Measurements from ENCODE around the gene BLID.

The BLID gene

DNA sequence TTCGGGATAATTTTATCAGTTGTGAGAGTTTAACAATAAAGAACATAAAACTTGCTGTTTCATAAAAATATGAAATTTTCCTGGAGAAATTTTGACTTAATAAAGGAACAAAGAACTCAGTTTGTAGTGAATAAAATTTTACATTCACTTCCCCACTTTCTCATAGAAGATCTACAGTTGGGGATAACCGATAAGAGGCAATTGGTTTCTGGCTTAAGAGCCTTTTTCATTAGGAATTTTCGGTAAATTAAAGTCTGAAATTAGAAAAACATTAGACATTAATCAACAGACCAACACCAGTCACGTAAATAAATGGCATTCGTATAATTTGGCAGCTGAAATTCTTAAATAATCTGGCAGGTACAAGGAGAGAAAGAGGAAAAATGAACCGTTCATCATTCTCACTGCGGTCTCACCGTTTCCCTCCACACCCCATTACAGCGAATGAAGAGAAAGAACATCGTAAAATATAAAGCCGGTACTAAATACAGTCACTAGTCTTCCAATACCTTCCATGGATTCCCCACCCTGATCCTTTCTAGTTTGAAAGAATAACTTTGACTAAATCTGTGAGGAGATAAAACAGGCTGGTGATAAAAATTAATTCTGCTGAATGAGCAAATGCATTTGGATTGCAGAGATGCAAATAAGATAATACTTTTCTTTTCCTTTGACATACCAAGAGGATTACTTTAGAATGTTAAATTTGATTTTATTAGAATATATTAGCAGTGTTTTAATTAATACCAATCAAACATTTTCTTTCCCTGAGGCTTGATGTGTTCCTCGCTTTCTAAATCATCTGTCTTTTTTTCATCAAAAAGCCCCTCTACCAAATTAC lies 19.5 kb downstream of the BLID start:
- H3K4me3 ChIP-seq (ENCODE audit: low read depth, low read length), result peak overlapping the region; percentile 76
- TF ChIP-seq, protein P1, sequence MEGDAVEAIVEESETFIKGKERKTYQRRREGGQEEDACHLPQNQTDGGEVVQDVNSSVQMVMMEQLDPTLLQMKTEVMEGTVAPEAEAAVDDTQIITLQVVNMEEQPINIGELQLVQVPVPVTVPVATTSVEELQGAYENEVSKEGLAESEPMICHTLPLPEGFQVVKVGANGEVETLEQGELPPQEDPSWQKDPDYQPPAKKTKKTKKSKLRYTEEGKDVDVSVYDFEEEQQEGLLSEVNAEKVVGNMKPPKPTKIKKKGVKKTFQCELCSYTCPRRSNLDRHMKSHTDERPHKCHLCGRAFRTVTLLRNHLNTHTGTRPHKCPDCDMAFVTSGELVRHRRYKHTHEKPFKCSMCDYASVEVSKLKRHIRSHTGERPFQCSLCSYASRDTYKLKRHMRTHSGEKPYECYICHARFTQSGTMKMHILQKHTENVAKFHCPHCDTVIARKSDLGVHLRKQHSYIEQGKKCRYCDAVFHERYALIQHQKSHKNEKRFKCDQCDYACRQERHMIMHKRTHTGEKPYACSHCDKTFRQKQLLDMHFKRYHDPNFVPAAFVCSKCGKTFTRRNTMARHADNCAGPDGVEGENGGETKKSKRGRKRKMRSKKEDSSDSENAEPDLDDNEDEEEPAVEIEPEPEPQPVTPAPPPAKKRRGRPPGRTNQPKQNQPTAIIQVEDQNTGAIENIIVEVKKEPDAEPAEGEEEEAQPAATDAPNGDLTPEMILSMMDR (conservative IDR thresholded peaks at IDR 0.05; ENCODE audit: low read depth, low read length), result no peak
- no peak for DNase-seq (ENCODE audit: low read depth)

DNA sequence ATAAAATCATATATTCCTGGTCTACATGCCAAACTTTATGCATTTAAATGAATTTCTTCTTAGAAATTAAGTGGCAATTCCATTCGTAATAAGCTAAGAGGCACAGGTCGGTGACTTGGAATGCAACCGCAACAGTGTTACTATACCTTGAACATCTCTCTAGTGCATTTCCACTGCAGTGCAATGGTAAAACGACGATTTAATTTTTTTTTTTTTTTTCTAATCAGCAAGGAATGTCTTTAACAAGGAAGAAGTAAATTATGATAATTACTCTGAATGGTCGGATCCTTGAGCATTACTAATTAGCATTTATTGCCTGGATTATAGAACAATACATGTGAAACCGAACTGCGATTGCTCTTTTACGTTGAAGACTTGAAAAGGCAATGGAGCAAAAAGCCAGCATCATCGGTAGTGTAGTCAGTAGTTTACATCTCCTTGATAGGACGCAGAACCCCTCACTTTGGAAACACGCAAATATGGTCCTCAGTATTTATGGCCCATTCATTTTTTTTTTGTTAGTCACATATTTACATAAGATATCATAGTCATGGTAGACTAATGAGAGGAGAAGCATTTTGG lies 20.2 kb downstream of the BLID start:
- peak overlapping the region; percentile 76 for H3K4me3 ChIP-seq (ENCODE audit: low read depth, low read length)
- TF ChIP-seq, protein P1 (conservative IDR thresholded peaks at IDR 0.05; ENCODE audit: low read depth, low read length), result no peak
- peak; percentile 76 for DNase-seq (ENCODE audit: low read depth)

DNA sequence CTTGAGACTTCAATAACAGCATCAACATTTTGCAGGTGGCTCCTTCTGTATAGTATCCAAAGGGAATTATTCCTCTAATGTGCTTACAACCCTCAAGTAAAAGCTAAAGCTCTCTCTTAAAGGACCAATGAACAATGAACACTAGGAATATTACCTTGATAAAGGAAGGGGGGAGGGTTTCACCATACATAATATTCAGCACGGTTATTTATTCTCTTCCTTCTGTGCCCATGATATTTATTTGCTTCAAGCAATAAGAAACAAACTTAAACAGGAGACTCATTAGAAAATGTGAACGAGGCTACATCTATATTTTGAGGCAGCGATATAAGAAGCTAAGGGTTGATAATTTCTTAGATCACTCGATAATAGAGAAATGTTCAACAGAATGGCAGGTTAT lies 21.2 kb downstream of the BLID start:
- H3K4me3 ChIP-seq (ENCODE audit: low read depth, low read length), result peak overlapping the region; percentile 20
- TF ChIP-seq, protein P1 (conservative IDR thresholded peaks at IDR 0.05; ENCODE audit: low read depth, low read length), result no peak
- no peak for DNase-seq (ENCODE audit: low read depth)

DNA sequence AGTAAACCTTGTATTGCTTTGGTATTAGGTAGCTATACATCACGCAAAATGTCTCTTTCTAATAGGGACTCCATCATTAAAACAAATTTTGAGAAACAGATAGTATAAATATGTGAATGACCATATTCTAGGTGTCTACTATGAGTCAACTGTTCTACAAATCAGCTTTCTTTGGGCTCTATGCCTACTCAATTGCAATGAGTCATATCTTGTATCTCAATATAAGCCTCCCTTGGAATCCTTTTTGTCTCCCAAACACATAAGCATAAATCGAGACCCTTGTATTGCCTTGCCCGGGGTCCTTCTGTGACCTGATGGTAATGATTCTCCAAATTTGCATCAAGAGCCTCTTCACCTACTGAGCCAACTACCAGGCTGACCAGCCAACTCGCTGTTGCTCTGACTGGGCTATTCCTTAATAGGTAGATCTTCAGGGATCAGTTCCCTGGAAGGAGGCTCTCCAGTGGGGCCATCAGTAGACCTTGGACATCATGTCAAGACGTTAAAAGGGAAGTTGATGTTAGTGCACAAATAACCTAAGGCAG lies 22.2 kb downstream of the BLID start:
- TF ChIP-seq, protein P1 (conservative IDR thresholded peaks at IDR 0.05; ENCODE audit: low read depth, low read length), result no peak
- H3K4me3 ChIP-seq (ENCODE audit: low read depth, low read length), result no peak overlapping the region
- peak; percentile 70 for DNase-seq (ENCODE audit: low read depth)

DNA sequence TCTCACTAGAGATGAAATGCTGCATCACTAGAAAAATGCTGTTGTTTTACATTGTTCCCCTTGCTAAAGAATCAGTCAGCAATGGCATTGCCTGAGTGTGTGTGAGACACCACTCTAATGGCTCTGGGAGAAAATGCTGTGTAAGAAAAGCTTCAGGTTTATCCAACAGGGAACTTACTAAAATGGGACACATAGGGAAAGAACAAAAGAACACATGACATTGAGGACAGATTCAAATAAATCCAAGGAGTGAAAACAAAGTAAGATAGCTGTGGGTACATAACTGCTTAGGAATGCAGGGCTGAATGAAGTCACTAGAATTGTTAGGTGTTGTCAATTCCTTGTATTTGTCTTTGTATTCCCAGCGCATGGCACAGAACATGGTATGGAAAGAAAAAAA lies 24.2 kb downstream of the BLID start:
- no peak for DNase-seq (ENCODE audit: low read depth)
- TF ChIP-seq, protein P1 (conservative IDR thresholded peaks at IDR 0.05; ENCODE audit: low read depth, low read length), result no peak
- no peak overlapping the region for H3K4me3 ChIP-seq (ENCODE audit: low read depth, low read length)

DNA sequence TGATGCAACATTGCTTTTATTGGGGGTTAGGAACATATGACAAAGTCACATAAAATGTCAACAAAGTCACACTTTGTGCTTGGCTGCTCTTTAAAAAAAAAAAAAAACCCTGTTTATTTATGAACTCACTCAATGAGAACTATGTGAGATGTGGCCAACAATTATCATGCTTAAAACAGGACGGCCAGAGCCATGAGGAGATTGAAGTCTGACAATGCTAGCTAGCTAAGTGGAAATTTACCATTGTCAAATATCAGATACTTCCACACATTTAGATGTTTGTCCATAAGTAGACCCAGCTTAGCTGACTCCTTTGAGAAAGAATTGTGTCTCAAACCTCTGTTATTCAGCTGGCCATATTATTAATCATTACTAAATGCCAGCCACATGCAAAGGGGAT lies 26.9 kb downstream of the BLID start:
- TF ChIP-seq, protein P1 (conservative IDR thresholded peaks at IDR 0.05; ENCODE audit: low read depth, low read length), result no peak
- no peak overlapping the region for H3K4me3 ChIP-seq (ENCODE audit: low read depth, low read length)
- no peak for DNase-seq (ENCODE audit: low read depth)

All from choroid plexus epithelial cell (primary cell).